OCI-LY3 (cell line): ENCODE data around the gene GSTCD.
A peak's percentile ranks its signal among the peaks of the same experiment; 100 is the strongest.

ENCODE experiments used
- H2AFZ ChIP-seq: fragments of 200-600, 300-600 bp; shearing (Covaris generic); 2 replicates; pipeline ENCODE4 v1.6.0; 2014; ENCODE audit warnings: antibody characterized with exemption, low read depth, low read length
- H3K27ac ChIP-seq: fragments of 200-600, 300-600 bp; sonication (generic); 2 replicates; pipeline ENCODE4 v1.5.1; 2014; ENCODE audit warnings: mild to moderate bottlenecking, low read length, moderate library complexity, mixed read lengths
- H3K27me3 ChIP-seq: fragments of 200-600, 300-600 bp; sonication (generic); 2 replicates; pipeline ENCODE4 v1.6.1; 2014; ENCODE audit warnings: low read depth, low read length, mixed read lengths
- H3K36me3 ChIP-seq: fragments of 200-600, 300-600 bp; sonication (generic); replicated peaks from 2 replicates; pipeline ENCODE3; 2014; ENCODE audit warnings: low read depth, low read length, mixed read lengths
- H3K4me1 ChIP-seq: fragments of 300-600, 200-600 bp; sonication (generic); 2 replicates; pipeline ENCODE4 v1.6.1; 2014; ENCODE audit warnings: low read length, mixed read lengths
- H3K4me2 ChIP-seq: fragments of 200-600, 300-600 bp; sonication (generic); 2 replicates; pipeline ENCODE4 v1.6.1; 2014; ENCODE audit warnings: low read length, mixed read lengths
- H3K4me3 ChIP-seq: fragments of 300-600, 200-600 bp; sonication (generic); 2 replicates; pipeline ENCODE4 v1.5.1; 2014; ENCODE audit warnings: antibody characterized with exemption, mild to moderate bottlenecking, low read length, moderate library complexity
- H3K79me2 ChIP-seq: fragments of 300-600, 200-600 bp; shearing (Covaris generic); 2 replicates; pipeline ENCODE4 v1.6.1; 2014; ENCODE audit warnings: mild to moderate bottlenecking, low read length, mixed read lengths
- H3K9ac ChIP-seq: fragments of 300-600, 200-600 bp; shearing (Covaris generic); 2 replicates; pipeline ENCODE4 v1.6.0; 2014; ENCODE audit warnings: mild to moderate bottlenecking, low read length, moderate library complexity
- H3K9me3 ChIP-seq: fragments of 200-600, 300-600 bp; shearing (Covaris generic); 2 replicates; pipeline ENCODE4 v1.6.1; 2014; ENCODE audit warnings: low read length, mixed read lengths; ENCODE audit not compliant: insufficient read depth
- H4K20me1 ChIP-seq: fragments of 200-600, 300-600 bp; sonication (generic); 2 replicates; pipeline ENCODE4 v1.6.1; 2016; ENCODE audit warnings: low read length, mixed read lengths; ENCODE audit not compliant: insufficient read depth
- EZH2phosphoT487 ChIP-seq: fragments of 200-600 bp; shearing (Covaris generic); IDR thresholded peaks from 2 replicates; pipeline ENCODE4 v1.6.1; 2018; ENCODE audit warnings: antibody characterized with exemption, mixed run types, low read depth
- TF ChIP-seq, protein P1 (sequence below): fragments of 200-600, 300-600 bp; sonication (generic); IDR thresholded peaks from 2 replicates; pipeline ENCODE4 v1.5.1; 2014; ENCODE audit warnings: antibody characterized with exemption, low read length, low read depth

Gene GSTCD

DNA sequence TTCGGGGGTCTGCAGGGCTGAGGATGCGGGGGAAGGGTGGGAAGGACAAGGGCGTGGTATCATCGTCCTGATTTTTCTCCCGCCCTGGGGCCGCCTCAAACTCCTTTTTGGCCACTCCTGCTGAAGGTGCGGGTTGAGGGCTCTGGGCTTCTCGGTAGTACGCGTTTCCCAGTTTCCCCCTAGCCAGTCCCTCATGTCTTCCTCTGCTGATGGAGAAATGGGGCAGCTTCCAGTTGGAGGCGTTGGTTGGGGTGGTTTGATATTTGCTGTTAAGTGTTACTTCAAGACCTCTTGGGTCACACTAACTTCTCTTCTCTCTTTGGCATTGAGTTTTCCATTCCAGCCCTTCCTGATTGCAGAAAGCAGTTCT is 482 bp downstream of the GSTCD start:
- Histone ChIP-seq H3K9me3 (no peaks in the 10 kb centered on the region), H3K36me3 (peaks cover 3% of the 10 kb centered on the region), H3K4me3 (peak overlapping the region; percentile 96), H4K20me1 (no peaks in the 10 kb centered on the region), H3K79me2 (peaks cover 86% of the 10 kb centered on the region), H3K27me3 (no peaks in the 10 kb centered on the region), H3K4me1 (peaks cover 41% of the 10 kb centered on the region), H3K4me2 (peak overlapping the region; percentile 90), H2AFZ (peak overlapping the region; percentile 90; the same call in 1 of the 2 replicates), H3K27ac (peak overlapping the region; percentile 43), H3K9ac (peak overlapping the region; percentile 89)
- TF ChIP-seq, protein P1, sequence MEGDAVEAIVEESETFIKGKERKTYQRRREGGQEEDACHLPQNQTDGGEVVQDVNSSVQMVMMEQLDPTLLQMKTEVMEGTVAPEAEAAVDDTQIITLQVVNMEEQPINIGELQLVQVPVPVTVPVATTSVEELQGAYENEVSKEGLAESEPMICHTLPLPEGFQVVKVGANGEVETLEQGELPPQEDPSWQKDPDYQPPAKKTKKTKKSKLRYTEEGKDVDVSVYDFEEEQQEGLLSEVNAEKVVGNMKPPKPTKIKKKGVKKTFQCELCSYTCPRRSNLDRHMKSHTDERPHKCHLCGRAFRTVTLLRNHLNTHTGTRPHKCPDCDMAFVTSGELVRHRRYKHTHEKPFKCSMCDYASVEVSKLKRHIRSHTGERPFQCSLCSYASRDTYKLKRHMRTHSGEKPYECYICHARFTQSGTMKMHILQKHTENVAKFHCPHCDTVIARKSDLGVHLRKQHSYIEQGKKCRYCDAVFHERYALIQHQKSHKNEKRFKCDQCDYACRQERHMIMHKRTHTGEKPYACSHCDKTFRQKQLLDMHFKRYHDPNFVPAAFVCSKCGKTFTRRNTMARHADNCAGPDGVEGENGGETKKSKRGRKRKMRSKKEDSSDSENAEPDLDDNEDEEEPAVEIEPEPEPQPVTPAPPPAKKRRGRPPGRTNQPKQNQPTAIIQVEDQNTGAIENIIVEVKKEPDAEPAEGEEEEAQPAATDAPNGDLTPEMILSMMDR, result no peak
- TF ChIP-seq EZH2phosphoT487, result no peak

DNA sequence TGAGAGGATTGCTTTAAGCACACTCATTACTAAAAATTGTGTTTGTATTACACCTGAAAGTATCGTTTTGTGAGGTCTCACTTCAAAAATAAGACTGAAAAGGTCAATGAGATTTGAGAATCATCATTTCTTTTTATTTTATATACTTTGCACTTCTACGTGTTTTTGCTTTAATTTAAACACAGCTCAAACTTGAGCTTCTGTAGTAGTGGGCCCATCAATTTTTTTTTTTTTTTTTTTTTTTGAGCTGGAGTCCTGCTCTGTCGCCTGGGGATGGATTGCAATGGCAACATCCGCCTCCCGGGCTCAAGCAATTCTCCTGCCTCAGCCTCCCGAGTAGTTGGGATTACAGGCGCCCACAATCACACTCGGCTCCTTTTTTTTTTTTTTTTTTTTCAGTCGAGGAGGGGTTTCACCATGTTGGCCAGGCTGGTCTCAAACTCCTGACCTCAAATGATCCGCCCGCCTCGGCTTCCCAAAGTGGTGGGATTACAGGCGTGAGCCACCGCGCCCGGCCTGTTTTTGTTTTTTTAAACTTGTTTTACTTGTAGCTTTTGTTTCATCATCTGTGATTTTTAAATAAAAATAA is 1.5 kb downstream of the GSTCD start:
- peaks cover 47% of the 10 kb centered on the region for H3K4me1 ChIP-seq
- TF ChIP-seq EZH2phosphoT487, result no peak
- TF ChIP-seq, protein P1, result no peak
- H3K79me2 ChIP-seq, result peaks cover 82% of the 10 kb centered on the region
- H2AFZ ChIP-seq, result no peak overlapping the region
- H3K4me3 ChIP-seq, result peak overlapping the region; percentile 96
- H3K36me3 ChIP-seq, result no peaks in the 10 kb centered on the region
- H3K9ac ChIP-seq, result peak overlapping the region; percentile 89; the same call in 1 of the 2 replicates
- H4K20me1 ChIP-seq, result no peaks in the 10 kb centered on the region
- no peaks in the 10 kb centered on the region for H3K9me3 ChIP-seq
- no peak overlapping the region for H3K27ac ChIP-seq
- no peaks in the 10 kb centered on the region for H3K27me3 ChIP-seq
- peak overlapping the region; percentile 90 for H3K4me2 ChIP-seq

GRCh38 chr4:105710678-105711077 is 2.1 kb downstream of the GSTCD start:
- Histone ChIP-seq H3K27ac (no peak overlapping the region), H3K79me2 (peaks cover 78% of the 10 kb centered on the region), H2AFZ (no peak overlapping the region)

DNA sequence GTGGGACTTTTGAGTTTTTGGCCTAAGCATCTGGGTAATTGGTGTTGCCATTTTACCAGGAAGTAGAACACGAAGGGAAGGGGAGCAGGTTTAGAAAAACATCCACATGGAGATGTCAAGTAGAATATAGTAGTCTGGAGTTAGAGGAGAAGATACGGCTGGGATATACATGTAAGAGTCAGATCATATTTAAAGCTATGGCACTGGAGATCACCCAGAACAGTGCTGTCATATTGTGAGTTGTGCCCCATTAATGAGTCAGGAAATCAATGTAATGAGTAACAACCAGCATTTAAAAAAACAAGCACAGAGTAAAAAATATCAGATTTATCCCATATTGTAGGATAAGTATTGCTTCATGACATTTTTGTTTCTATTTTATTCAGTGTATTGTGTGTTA is 4.2 kb downstream of the GSTCD start:
- peaks cover 65% of the 10 kb centered on the region for H3K79me2 ChIP-seq
- no peak overlapping the region for H3K9ac ChIP-seq
- no peaks in the 10 kb centered on the region for H3K9me3 ChIP-seq
- H3K27ac ChIP-seq, result no peak overlapping the region
- TF ChIP-seq, protein P1, result no peak
- no peak for TF ChIP-seq EZH2phosphoT487
- H4K20me1 ChIP-seq, result no peaks in the 10 kb centered on the region
- no peak overlapping the region for H3K4me2 ChIP-seq
- no peaks in the 10 kb centered on the region for H3K27me3 ChIP-seq
- H3K36me3 ChIP-seq, result no peaks in the 10 kb centered on the region
- peaks cover 42% of the 10 kb centered on the region for H3K4me1 ChIP-seq
- H3K4me3 ChIP-seq, result no peak overlapping the region
- no peak overlapping the region for H2AFZ ChIP-seq

More at GRCh38 chr4:105710678-105711077, 2.1 kb downstream of the GSTCD start:
- Histone ChIP-seq H3K27me3 (no peaks in the 10 kb centered on the region), H3K36me3 (no peaks in the 10 kb centered on the region), H3K9ac (no peak overlapping the region), H4K20me1 (no peaks in the 10 kb centered on the region), H3K4me2 (0 out of 2 replicates have a peak overlapping the region, but pooled peaks have one; percentile 7), H3K4me1 (peaks cover 49% of the 10 kb centered on the region), H3K4me3 (no peak overlapping the region), H3K9me3 (no peaks in the 10 kb centered on the region)
- TF ChIP-seq EZH2phosphoT487, result no peak
- TF ChIP-seq, protein P1, result no peak
